Measurements from ENCODE around the gene TLE6.
"Not testable (repeated sequence)": the region's sequence is repeated elsewhere in the genome, so short reads cannot be mapped to it uniquely, and the experiment has no call there.

The TLE6 gene

DNA sequence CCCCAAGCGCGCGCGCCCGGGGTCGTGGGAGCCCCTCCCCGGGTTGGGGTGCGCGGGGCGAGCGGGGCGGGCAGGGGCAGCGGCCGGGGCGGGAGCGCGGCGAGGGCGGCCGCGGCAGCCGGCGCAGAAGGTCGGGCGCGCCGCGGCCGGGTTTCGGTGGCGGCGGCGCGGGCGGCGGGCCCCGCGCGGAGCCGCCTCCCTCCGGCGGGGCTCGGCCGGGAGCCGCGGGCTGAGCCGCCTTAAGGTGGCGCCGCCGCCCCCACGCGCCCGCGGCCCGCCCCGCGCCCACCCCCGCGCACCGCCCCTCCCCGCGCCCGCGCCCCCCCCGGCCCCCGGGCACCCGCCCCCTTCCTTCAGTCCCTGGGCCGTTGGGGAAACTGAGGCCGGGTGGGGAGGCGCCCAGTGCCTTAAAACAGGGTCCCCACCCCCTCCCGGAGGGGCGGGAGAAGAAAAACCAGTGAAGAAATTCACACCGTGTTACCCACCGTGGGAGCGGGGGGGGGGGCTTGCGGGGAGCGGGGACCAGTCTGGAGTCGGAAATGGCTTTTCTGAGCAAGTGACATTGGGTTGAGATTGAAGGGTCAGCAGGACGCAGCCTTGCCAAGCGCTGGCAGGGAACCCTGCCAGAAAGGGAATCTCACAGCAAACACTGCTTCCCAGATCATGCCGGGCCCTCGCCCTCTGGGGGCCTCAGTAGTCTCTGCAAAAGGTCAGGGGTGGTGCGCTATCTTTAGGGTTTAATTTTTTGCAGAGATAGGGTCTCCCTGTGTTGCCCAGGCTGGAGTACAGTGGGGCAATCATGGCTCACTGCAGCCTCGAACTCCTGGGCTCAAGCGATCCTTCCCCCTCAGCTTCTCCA lies 51.9 kb downstream of the TLE6 start, which contains the start of gene TLE2:
Gene TLE2, minus strand, starts transcription at position 216 of the 859 bp plus-strand sequence. CDS start 376 bp downstream, outside the sequence.
- peak in 1 of 14 donors; percentile 22 for DNase-seq

DNA sequence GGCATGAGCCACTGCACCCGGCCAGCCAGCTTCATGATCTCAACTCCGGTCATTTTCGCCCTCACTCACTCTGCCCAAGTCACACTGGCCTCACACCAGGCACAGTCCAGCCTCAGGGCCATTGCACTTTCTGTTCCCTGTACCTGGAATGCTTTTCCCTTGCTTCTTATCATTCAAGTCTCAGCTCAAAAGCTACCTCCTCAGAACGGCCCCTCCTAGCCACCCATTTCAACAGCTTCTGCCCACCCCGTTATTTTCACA lies 54.2 kb downstream of the TLE6 start:
- DNase-seq, result no peak

DNA sequence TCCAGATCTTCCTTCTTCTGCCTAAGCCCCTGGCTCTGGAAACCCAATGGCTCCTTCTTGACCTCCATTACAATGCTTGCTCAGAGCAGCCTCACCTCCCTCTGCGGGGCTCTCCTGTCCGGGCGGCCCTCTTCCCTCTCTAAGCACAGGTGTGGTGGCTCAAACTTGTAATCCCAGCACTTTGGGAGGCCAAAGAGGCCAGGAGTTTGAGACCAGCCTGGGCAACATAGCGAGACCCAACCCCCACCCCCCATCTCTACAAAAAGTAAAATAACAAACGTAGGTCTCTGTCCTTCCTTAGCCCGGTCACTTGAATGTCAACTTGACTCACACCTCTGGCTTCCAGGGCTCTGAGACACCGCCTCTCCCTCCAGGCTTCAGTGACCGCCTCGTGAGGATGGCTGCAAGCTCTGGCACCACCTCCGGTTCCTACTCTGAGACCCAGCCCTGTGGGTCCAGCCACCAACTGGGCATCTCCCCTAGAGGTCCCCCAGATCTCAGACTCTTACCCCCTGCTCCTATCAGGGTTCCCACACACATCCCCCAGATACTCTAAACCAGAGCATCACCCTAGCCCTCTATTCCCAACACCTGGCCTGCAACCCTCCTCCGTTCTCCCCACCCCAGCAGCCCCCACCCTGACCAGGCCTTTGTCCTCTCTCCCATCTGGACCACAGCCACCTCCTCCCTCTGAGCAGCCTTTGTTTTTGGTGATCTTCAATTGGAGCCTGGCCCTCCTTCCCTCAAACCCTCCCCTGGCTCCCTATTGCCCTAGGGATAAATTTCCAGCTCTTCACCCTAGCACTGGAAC lies 56.4 kb downstream of the TLE6 start:
- no peak for DNase-seq

DNA sequence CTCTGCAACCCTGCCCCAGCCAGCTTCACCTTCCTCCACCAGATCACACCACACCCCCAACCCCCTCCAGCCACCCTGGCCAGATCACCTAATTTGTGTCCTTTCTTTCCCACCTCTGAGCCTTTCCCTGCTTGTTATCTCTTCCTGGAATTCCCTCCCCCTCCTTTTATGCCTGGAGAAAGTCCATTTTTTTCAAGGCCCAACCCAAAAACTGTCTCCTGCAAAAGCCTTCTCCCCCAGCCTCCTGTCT lies 57.0 kb downstream of the TLE6 start:
- DNase-seq, result no peak

DNA sequence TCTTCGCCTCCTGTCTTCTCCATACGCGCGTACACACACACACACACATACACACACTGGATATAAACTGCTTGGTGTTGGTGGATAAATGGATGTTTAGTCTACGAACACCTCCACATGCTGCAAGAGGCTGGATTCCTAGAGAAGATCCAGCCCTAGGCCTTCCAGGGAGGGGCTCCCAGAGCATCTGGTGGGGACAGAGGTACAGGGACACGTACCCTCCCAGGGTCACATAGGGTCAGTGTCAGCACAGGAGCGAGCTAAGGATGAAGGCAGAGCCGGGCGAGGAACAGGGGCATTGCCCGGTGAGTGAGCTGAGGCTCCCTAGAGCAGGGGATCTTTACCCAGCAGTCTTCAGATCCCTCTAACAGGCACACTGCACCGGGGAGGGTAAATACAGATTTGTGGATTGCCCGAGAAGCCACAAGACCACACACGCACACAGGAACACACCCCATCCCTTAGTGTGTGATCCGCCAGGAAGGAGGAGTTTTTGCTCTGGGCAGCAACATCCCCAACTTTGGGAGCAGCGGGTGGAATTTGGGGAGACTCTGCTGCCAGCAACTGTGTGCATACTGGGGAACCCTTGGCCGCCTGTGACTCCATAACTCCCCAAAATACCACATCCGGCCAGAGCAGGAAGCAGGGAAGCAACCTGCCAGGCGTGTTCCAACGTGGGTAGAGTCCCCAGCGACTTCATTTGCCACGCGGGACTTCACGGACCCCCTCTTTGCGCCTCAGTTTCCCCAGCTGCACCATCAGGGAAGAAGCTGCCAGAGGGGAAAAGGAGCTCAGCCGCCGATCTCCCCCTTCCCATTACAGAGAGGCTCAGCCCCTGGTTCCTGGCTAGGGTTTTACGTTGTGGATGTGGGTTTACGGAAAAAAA lies 57.5 kb downstream of the TLE6 start:
- DNase-seq, result peak in 1 of 14 donors; percentile 54

- peak; percentile 78 to 98 (median 94) for DNase-seq
Measured at GRCh38 chr19:3035542-3036118, 58.3 kb downstream of the TLE6 start.

DNA sequence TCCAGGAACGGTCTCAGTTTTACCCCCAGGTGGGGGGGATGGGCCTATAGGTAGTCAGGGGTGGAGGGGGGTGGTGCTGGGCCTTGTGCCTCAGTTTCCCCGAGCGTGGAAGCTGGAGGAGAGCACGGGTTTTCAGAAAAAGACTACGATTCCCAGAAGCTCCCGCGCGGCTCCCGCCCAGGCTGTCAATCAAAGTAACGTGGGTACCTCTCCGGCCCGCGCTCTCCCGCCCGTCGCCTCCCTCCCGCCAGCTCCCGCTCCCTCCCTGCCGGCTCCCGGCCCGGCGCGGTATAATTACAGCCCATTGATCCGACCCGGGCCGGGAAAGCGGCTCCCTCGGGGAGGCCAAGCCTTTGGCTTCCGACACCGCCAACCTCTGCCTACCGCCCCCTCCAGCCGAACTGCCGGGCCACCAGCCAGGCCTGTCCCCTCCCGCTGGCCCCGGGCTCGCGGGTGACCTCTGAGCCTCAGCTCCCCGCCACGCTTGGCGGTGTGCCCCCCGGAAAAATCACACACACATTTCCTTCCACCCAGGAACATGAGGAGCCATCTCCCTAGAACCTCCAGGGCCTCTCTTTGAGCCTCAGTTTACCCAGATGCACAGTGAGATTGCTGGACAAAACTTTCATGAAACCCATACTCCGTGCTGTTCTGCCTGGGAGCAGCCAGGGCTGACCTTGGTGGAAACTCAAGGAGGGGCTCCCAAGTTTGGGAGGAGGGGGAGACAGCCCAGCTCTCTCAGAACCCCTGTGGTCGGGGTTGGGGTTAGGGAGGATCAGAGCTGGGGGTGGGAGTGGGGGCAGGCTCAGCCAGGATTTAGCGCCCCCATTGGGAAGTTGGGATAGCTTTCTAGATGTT lies 59.0 kb downstream of the TLE6 start:
- peak; percentile 34 to 93 (median 88) for DNase-seq

- DNase-seq, result not testable (repeated sequence)
Measured at GRCh38 chr19:3036977-3037544, 59.7 kb downstream of the TLE6 start.

GRCh38 chr19:3038214-3038613 lies 60.9 kb downstream of the TLE6 start:
- DNase-seq, result no peak

GRCh38 chr19:3039125-3039524 lies 61.8 kb downstream of the TLE6 start:
- DNase-seq, result no peak

GRCh38 chr19:3039641-3040077 lies 62.3 kb downstream of the TLE6 start:
- no peak for DNase-seq

DNA sequence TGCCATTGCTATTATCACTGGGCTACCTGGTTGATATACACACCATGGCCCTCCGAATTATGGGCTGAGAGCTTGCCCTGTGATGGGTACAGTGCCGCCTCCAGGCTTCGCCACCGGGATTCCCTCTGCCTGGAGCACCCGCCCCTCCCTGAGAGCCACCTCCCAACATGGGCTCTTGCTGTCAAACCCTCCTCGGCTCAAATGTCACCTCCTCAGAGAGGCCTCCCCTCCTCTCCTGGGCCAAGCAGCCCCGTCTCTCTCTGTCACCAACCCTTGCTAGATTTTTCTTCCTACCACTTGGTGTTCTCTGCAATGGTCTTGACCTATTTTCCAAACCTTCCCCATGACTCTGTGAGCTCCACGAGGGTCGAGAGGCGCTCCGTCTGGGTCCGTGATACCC lies 64.0 kb downstream of the TLE6 start:
- DNase-seq, result no peak

- DNase-seq, result no peak
Measured at GRCh38 chr19:3041761-3042620, 64.6 kb downstream of the TLE6 start.

DNA sequence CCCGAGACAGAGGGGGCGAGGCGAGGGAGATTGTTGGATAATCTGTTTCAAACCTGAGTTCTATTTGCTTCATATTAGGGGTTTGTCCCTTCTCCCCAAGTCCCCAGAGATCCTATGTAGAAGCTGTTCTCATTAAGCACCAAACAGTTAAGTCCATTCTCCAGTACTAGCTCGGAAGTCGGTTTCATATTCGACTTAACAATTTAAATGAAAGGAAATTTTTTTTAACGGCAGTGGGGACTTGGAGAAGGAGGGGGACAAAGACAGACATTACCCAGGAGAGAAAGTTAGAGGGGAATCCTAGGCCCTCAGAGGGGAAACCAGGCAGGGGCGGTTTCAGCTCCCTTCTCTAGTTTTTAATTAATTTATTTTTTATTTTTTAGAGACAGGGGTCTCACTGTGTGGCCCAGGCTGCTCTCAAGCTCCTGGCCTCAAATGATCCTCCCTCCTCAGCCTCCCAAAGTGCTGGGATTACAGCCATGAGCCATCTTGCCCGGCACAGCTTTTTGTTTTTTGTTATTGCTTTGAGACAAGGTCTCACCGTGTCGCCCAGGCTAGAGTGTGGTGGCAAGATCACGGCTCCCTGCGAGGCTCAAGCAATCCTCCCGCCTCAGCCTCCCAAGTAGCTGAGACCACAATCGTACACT lies 65.4 kb downstream of the TLE6 start:
- no peak for DNase-seq

Measured in C1 segment of cervical spinal cord (tissue), 14 donors.